ENCODE results near the gene ZMYM3.

The ZMYM3 gene

GRCh38 chrX:71210816-71211215 lies 43.1 kb downstream of the ZMYM3 start:
- DNase-seq = no peak

- DNase-seq = no peak
Measured at GRCh38 chrX:71199252-71200008, 54.5 kb downstream of the ZMYM3 start.

GRCh38 chrX:71198066-71198465 lies 55.9 kb downstream of the ZMYM3 start:
- DNase-seq = no peak

- no peak for DNase-seq
Measured at GRCh38 chrX:71195964-71196649, 57.8 kb downstream of the ZMYM3 start.

GRCh38 chrX:71191248-71191647 lies 62.7 kb downstream of the ZMYM3 start:
- no peak for DNase-seq

All from NCI-H187 treated with DMSO at 0.1 percent for 48 hours (cell line).